Measurements from ENCODE around the gene PKN2.
"Not testable (repeated sequence)": the region's sequence is repeated elsewhere in the genome, so short reads cannot be mapped to it uniquely, and the experiment has no call there.

PKN2 gene

GRCh38 chr1:88813471-88813870 lies 129.4 kb downstream of the PKN2 start:
- no peak for DNase-seq (ENCODE audit: low read depth)
- TF ChIP-seq, protein P1, sequence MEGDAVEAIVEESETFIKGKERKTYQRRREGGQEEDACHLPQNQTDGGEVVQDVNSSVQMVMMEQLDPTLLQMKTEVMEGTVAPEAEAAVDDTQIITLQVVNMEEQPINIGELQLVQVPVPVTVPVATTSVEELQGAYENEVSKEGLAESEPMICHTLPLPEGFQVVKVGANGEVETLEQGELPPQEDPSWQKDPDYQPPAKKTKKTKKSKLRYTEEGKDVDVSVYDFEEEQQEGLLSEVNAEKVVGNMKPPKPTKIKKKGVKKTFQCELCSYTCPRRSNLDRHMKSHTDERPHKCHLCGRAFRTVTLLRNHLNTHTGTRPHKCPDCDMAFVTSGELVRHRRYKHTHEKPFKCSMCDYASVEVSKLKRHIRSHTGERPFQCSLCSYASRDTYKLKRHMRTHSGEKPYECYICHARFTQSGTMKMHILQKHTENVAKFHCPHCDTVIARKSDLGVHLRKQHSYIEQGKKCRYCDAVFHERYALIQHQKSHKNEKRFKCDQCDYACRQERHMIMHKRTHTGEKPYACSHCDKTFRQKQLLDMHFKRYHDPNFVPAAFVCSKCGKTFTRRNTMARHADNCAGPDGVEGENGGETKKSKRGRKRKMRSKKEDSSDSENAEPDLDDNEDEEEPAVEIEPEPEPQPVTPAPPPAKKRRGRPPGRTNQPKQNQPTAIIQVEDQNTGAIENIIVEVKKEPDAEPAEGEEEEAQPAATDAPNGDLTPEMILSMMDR (IDR thresholded peaks at IDR 0.05; ENCODE audit: low read depth, low read length, missing control alignments): no peak
- no peak overlapping the region for H3K4me3 ChIP-seq (ENCODE audit: low read depth, low read length)

DNA sequence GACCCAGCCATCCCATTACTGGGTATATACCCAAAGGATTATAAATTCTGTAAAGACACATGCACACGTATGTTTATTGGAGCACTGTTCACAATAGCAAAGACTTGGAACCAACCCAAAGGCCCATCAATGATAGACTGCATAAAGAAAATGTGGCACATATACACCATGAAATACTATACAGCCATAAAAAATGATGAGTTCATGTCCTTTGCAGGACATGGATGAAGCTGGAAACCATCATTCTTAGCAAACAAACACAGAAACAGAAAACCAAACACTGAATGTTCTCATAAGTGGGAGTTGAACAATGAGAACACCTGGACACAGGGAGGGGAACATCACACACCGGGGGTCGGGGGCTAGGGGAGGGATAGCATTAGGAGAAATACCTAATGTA lies 135.6 kb downstream of the PKN2 start:
- DNase-seq (ENCODE audit: low read depth); H3K4me3 ChIP-seq (ENCODE audit: low read depth, low read length): not testable (repeated sequence)

DNA sequence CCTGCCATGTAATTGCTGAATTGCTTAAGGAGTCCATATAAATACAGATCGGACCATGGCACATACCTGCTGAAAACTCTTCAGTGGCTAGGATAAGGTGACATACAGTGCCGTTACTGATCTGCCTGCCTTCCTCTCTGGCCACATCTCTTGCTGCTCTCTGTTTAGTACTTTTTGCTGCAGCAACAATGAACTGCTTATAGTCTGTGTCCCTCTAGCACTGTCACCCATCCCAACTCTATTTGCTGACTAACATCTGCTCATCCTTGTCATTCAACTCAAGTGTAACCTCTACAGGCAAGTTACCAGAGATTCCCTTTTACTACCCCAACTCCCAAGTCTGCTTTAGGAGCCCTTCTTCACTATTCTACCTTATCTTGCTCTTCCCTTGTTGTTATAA lies 141.6 kb downstream of the PKN2 start:
- TF ChIP-seq, protein P1 (IDR thresholded peaks at IDR 0.05; ENCODE audit: low read depth, low read length, missing control alignments): no peak
- H3K4me3 ChIP-seq (ENCODE audit: low read depth, low read length): no peak overlapping the region
- no peak for DNase-seq (ENCODE audit: low read depth)

DNA sequence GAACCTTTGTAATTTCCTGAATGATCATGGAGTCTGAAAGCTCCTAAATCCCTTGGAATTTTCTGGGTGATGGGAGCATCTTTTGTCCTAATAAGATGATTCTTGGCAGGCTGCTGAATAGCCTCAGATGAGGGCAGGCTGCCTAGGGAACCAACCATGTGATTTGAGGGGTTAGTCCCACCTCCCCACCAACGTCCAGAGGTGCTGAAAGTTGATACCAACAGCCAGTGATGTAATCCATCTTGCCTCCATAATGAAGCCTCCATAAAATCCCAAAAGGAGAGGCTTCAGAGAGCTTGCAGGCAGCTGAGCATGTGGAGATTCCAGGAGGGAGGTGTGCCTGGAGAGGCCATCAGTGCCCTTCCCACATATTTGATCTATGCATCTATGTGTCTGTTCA lies 163.6 kb downstream of the PKN2 start:
- TF ChIP-seq, protein P1 (IDR thresholded peaks at IDR 0.05; ENCODE audit: low read depth, low read length, missing control alignments): no peak
- no peak for DNase-seq (ENCODE audit: low read depth)
- no peak overlapping the region for H3K4me3 ChIP-seq (ENCODE audit: low read depth, low read length)

- H3K4me3 ChIP-seq (ENCODE audit: low read depth, low read length): no peak overlapping the region
- TF ChIP-seq, protein P1 (IDR thresholded peaks at IDR 0.05; ENCODE audit: low read depth, low read length, missing control alignments): no peak
- no peak for DNase-seq (ENCODE audit: low read depth)
Observed at GRCh38 chr1:88851303-88852063, 167.4 kb downstream of the PKN2 start.

DNA sequence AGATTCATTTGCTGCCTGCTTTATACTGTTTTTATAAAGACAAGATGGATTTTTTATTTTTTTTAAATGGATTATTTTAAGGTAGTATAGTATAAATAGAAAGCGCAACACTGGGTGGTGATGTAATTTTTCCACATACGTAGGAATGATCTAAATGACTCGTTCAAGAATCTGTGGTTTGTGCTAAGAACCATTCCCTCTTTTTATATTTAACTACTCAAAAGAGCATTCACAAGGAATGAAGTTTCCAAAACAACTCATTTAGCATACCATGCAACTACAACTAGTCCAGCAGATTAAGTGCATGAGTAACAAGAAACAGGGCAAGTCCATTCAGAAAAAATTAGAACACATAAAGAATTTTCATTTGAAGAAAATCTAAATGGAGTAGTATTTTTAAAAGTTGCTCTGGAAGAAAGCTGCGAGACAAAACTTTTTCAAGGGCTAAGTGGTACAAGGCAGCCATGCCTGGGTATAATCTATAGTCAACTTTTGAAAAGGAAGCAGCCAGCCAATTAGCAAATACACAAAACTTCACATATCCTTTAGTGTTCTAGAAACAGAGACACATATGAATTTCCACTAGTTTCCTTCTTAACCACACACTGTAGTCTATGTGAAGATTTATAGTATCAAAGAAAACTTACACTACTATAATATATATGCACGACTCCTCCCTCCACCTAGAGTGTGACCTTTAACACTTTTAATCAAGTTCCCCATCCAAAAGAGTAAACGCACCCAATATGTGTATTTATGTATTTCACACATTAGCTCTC lies 183.9 kb downstream of the PKN2 start:
- TF ChIP-seq, protein P1 (IDR thresholded peaks at IDR 0.05; ENCODE audit: low read depth, low read length, missing control alignments): no peak
- DNase-seq (ENCODE audit: low read depth): no peak

GRCh38 chr1:88869644-88870043 lies 185.6 kb downstream of the PKN2 start:
- not testable (repeated sequence) for DNase-seq (ENCODE audit: low read depth)

More for the DNA sequence above, 183.9 kb downstream of the PKN2 start:
- H3K4me3 ChIP-seq (ENCODE audit: low read depth, low read length): no peak overlapping the region

More at GRCh38 chr1:88869644-88870043, 185.6 kb downstream of the PKN2 start:
- not testable (repeated sequence) for H3K4me3 ChIP-seq (ENCODE audit: low read depth, low read length)
